AG09319 (cell line): Measurements from ENCODE around the gene PPP3R1.

ENCODE experiments used
- DNase-seq: peaks from one replicate; pipeline ENCODE4 v3.0.0-alpha.2; 2010; ENCODE audit warnings: low read depth; ENCODE audit errors: extremely low read depth
- CTCF ChIP-seq: IDR thresholded peaks from 2 replicates; pipeline ENCODE4 v1.5.1; 2011; ENCODE audit warnings: low read depth, mild to moderate bottlenecking, inconsistent platforms, low read length, moderate library complexity

The PPP3R1 gene

GRCh38 chr2:68291314-68291713 lies 39.0 kb upstream of the PPP3R1 start:
- DNase-seq, result no peak
- no peak for TF ChIP-seq CTCF

- no peak for DNase-seq
- no peak for TF ChIP-seq CTCF
Measured at GRCh38 chr2:68290901-68291300, 38.6 kb upstream of the PPP3R1 start.

- DNase-seq, result peak; percentile 14
- no peak for TF ChIP-seq CTCF
Measured at GRCh38 chr2:68287580-68288441, 35.5 kb upstream of the PPP3R1 start.

DNA sequence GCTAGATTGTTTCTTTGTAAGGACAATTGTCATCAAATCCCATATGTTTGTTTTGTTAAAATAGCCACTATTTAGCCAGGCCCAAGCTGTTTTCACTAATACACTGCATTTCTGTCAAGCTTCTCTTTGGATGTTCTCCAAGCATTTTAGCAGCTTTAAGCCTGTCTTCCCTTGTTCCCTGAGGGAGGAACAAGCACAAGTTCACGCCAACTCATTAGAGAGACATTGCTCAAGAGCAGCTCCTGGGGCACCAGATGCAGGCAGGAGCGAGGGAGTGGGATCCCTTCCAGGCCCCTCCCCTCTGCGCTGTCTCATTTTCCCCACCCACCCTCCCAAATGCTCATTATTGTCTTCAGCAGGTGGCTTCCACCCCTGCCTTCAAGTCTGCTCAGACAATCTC lies 32.6 kb upstream of the PPP3R1 start:
- TF ChIP-seq CTCF, result no peak
- DNase-seq, result peak; percentile 70

DNA sequence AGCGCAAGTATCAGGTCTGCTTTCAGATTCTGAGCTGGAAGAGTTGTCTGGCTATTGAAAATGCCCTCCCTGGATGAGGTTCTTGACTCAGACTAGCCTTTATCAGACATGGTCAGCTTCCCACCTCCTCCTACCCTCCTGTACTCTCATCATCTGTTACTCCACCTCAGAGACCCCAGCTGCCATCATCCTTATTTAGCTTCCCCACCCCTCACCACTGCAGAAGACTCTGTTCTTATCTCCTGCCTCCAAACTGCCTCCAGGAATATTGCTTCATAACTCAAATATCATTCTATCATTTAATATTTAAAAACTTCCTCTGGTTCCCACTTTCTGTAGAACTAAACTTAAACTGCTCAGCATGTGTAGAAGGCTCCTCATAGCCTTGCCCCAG lies 31.1 kb upstream of the PPP3R1 start:
- no peak for DNase-seq
- TF ChIP-seq CTCF, result no peak

- peak; percentile 16 for DNase-seq
- peak; percentile 73 for TF ChIP-seq CTCF
Measured at GRCh38 chr2:68282811-68283418, 30.6 kb upstream of the PPP3R1 start.

GRCh38 chr2:68280796-68281195 lies 28.5 kb upstream of the PPP3R1 start:
- TF ChIP-seq CTCF, result no peak
- no peak for DNase-seq
